H1 (cell line): Measurements from ENCODE around the gene NT5DC1.

Source experiments
- BRCA1 ChIP-seq: IDR thresholded peaks from 2 replicates; pipeline ENCODE4 v1.6.1; 2012; ENCODE audit warnings: low read depth, low read length, improper control_type of control experiment
- CTCF ChIP-seq, 3 experiments: IDR thresholded peaks; 1 replicate in 2 of 3; 2 replicates in 1 of 3; pipeline versions ENCODE4 v1.5.1 to v1.6.1; 2011; ENCODE audit warnings: low read length in 3 of 3, mild to moderate bottlenecking in 3 of 3, inconsistent platforms in 2 of 3, low read depth in 1 of 3, moderate library complexity in 1 of 3; ENCODE audit not compliant: insufficient read depth in 1 of 3; ENCODE audit errors: control extremely low read depth in 1 of 3
- EP300 ChIP-seq, 2 experiments: IDR thresholded peaks; 1 replicate in 1 of 2; 2 replicates in 1 of 2; pipeline ENCODE4 v1.6.1; 2011 to 2012; ENCODE audit warnings: low read depth in 2 of 2, low read length in 2 of 2, mild to moderate bottlenecking in 2 of 2, borderline replicate concordance in 1 of 2, inconsistent platforms in 1 of 2, moderate library complexity in 1 of 2
- POLR2A ChIP-seq, 2 experiments: IDR thresholded peaks; 1 replicate in 1 of 2; 2 replicates in 1 of 2; pipeline ENCODE4 v1.6.1; 2011; ENCODE audit warnings: low read depth in 2 of 2, low read length in 2 of 2, mild to moderate bottlenecking in 2 of 2; ENCODE audit errors: control extremely low read depth in 1 of 2
- POLR2AphosphoS5 ChIP-seq: IDR thresholded peaks from 2 replicates; pipeline ENCODE4 v1.6.1; 2011; ENCODE audit warnings: low read depth, low read length
- RXRA ChIP-seq: IDR thresholded peaks from 2 replicates; pipeline ENCODE4 v1.6.1; 2011; ENCODE audit warnings: low read depth, mild to moderate bottlenecking, low read length, moderate library complexity; ENCODE audit not compliant: insufficient read depth
- SP1 ChIP-seq: IDR thresholded peaks from 2 replicates; pipeline ENCODE4 v1.6.1; 2011; ENCODE audit warnings: low read depth, low read length
- TAF1 ChIP-seq: IDR thresholded peaks from 2 replicates; pipeline ENCODE4 v1.6.1; 2011; ENCODE audit warnings: mild to moderate bottlenecking, low read depth, low read length
- TAF7 ChIP-seq: optimal IDR thresholded peaks from 2 replicates; pipeline ENCODE3; 2011; ENCODE audit warnings: low read depth, mild to moderate bottlenecking, inconsistent platforms, low read length, moderate library complexity, borderline replicate concordance

GRCh38 chr6:116104636-116105035, 4.0 kb downstream of the NT5DC1 start:
- TF ChIP-seq CTCF (IDR thresholded peaks at IDR 0.05; ENCODE audit: control extremely low read depth in 1 of 3, insufficient read depth in 1 of 3, low read depth in 1 of 3, low read length in 3 of 3) (no peak), POLR2AphosphoS5 (no peak), SP1 (no peak), POLR2A (IDR thresholded peaks at IDR 0.05; ENCODE audit: control extremely low read depth in 1 of 2, low read depth in 2 of 2, low read length in 2 of 2) (no peak), TAF1 (no peak), RXRA (no peak), TAF7 (no peak), BRCA1 (no peak), EP300 (IDR thresholded peaks at IDR 0.05; ENCODE audit: borderline replicate concordance in 1 of 2, low read depth in 2 of 2, low read length in 2 of 2) (no peak)
